ENCODE results near the gene HIP1R.

DNA sequence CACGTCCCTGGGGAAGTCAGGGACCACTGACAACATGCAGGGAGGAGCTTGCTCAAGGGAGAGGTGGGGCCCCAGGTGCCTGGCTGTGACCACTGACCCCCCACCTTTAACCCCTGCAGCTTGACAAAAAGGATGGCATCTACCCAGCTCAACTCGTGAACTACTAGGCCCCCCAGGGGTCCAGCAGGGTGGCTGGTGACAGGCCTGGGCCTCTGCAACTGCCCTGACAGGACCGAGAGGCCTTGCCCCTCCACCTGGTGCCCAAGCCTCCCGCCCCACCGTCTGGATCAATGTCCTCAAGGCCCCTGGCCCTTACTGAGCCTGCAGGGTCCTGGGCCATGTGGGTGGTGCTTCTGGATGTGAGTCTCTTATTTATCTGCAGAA is 26.3 kb downstream of the HIP1R start:
- TF ChIP-seq CREB1 (IDR thresholded peaks at IDR 0.05; ENCODE audit: low read depth) (no peak), CEBPB (IDR thresholded peaks at IDR 0.05) (no peak), FOXM1 (IDR thresholded peaks at IDR 0.05; ENCODE audit: borderline replicate concordance, low read depth) (no peak), NFIC (IDR thresholded peaks at IDR 0.05) (no peak), TAF1 (IDR thresholded peaks at IDR 0.05; ENCODE audit: low read depth) (no peak), RAD21 (IDR thresholded peaks at IDR 0.05; ENCODE audit: low read depth) (no peak), ZBTB7A (IDR thresholded peaks at IDR 0.05; ENCODE audit: low read depth) (no peak), TEAD4 (IDR thresholded peaks at IDR 0.05) (no peak), YY1 (IDR thresholded peaks at IDR 0.05; ENCODE audit: low read depth) (no peak)
- TF ChIP-seq, protein P1, sequence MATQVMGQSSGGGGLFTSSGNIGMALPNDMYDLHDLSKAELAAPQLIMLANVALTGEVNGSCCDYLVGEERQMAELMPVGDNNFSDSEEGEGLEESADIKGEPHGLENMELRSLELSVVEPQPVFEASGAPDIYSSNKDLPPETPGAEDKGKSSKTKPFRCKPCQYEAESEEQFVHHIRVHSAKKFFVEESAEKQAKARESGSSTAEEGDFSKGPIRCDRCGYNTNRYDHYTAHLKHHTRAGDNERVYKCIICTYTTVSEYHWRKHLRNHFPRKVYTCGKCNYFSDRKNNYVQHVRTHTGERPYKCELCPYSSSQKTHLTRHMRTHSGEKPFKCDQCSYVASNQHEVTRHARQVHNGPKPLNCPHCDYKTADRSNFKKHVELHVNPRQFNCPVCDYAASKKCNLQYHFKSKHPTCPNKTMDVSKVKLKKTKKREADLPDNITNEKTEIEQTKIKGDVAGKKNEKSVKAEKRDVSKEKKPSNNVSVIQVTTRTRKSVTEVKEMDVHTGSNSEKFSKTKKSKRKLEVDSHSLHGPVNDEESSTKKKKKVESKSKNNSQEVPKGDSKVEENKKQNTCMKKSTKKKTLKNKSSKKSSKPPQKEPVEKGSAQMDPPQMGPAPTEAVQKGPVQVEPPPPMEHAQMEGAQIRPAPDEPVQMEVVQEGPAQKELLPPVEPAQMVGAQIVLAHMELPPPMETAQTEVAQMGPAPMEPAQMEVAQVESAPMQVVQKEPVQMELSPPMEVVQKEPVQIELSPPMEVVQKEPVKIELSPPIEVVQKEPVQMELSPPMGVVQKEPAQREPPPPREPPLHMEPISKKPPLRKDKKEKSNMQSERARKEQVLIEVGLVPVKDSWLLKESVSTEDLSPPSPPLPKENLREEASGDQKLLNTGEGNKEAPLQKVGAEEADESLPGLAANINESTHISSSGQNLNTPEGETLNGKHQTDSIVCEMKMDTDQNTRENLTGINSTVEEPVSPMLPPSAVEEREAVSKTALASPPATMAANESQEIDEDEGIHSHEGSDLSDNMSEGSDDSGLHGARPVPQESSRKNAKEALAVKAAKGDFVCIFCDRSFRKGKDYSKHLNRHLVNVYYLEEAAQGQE (IDR thresholded peaks at IDR 0.05; ENCODE audit: low read depth) = no peak

Measured in Ishikawa (cell line).